IMR-90 (cell line): Measurements from ENCODE around the gene GHR. TPM values are rescaled to one million over a fixed set of nuclear protein-coding genes. Genes with fewer than 3 reads are reported as not detected.
A peak's percentile ranks its signal among the peaks of the same experiment; 100 is the strongest.

Experiments
- ATAC-seq: fragments of 200-7000 bp; cut with Tn5 transposase; 2 replicates; pipeline ENCODE4 v1.9.1; 2020; ENCODE audit warnings: low read depth, mild to moderate bottlenecking, moderate library complexity
- BruUV-seq: library from RNA; stranded (reverse); fragments of 400-500 nt; replicated peaks from 2 replicates; lab custom pipeline; 2021; lab: Mats Ljungman, UMichigan
- CTCF ChIA-PET: fragments of 300-600 bp; formaldehyde crosslinking; extraction: SDS; loops from one replicate; lab custom pipeline; 2021; ENCODE audit warnings: antibody characterized with exemption; lab: Yijun Ruan, JAX
- POLR2A ChIA-PET: fragments of 300-600 bp; sonication (Branson Sonifier 250); formaldehyde crosslinking; loops from one replicate; lab custom pipeline; 2022; ENCODE audit warnings: antibody characterized with exemption; ENCODE audit not compliant: unreplicated experiment; lab: Charles Lee
- DNase-seq: peaks from one replicate; pipeline ENCODE4 v3.0.0; 2013
- H2AFZ ChIP-seq: replicated peaks from 2 replicates; pipeline ENCODE3; 2013; ENCODE audit warnings: low read length, mild to moderate bottlenecking; ENCODE audit not compliant: poor library complexity
- H2AK5ac ChIP-seq: 2 replicates; pipeline ENCODE4 v1.6.1; 2013; ENCODE audit warnings: low read depth, low read length, inconsistent platforms
- H2AK9ac ChIP-seq: replicated peaks from 2 replicates; pipeline ENCODE3; 2013; ENCODE audit warnings: mild to moderate bottlenecking, low read depth, low read length, moderate library complexity; ENCODE audit not compliant: poor library complexity
- H2BK120ac ChIP-seq: 2 replicates; pipeline ENCODE4 v1.6.1; 2013; ENCODE audit warnings: low read depth, low read length, inconsistent platforms
- H2BK15ac ChIP-seq: 3 replicates; pipeline ENCODE4 v1.6.1; 2013; ENCODE audit warnings: low read depth, low read length, inconsistent platforms
- H2BK20ac ChIP-seq: 2 replicates; pipeline ENCODE4 v1.6.1; 2013; ENCODE audit warnings: low read depth, mild to moderate bottlenecking, inconsistent platforms, low read length, moderate library complexity
- H2BK5ac ChIP-seq: 2 replicates; pipeline ENCODE4 v1.6.1; 2013; ENCODE audit warnings: mild to moderate bottlenecking, low read depth, low read length, inconsistent platforms; ENCODE audit not compliant: poor library complexity, severe bottlenecking
- H3K14ac ChIP-seq: replicated peaks from 2 replicates; pipeline ENCODE4 v1.6.1; 2013; ENCODE audit warnings: low read depth, low read length, inconsistent platforms
- H3K18ac ChIP-seq: 2 replicates; pipeline ENCODE4 v1.6.1; 2013; ENCODE audit warnings: low read depth, low read length, control low read depth
- H3K23ac ChIP-seq: 2 replicates; pipeline ENCODE4 v1.6.1; 2013; ENCODE audit warnings: low read depth, low read length, inconsistent platforms
- H3K27ac ChIP-seq: 2 replicates; pipeline ENCODE4 v1.5.1; 2013; ENCODE audit warnings: mild to moderate bottlenecking, control low read depth, low read length; ENCODE audit not compliant: insufficient read depth
- H3K27me3 ChIP-seq: 2 replicates; pipeline ENCODE4 v1.6.1; 2013; ENCODE audit warnings: low read length; ENCODE audit not compliant: control insufficient read depth, insufficient read depth
- H3K36me3 ChIP-seq: 2 replicates; pipeline ENCODE4 v1.6.1; 2013; ENCODE audit warnings: low read length, mixed read lengths; ENCODE audit not compliant: control insufficient read depth, insufficient read depth
- H3K4ac ChIP-seq: 2 replicates; pipeline ENCODE4 v1.6.1; 2013; ENCODE audit warnings: low read depth, low read length, inconsistent platforms
- H3K4me1 ChIP-seq: 2 replicates; pipeline ENCODE4 v1.6.1; 2013; ENCODE audit warnings: low read length, mixed read lengths; ENCODE audit not compliant: control insufficient read depth, insufficient read depth
- H3K4me2 ChIP-seq: 2 replicates; pipeline ENCODE4 v1.6.1; 2013; ENCODE audit warnings: low read depth, mild to moderate bottlenecking, control low read depth, low read length, moderate library complexity
- H3K4me3 ChIP-seq: 2 replicates; pipeline ENCODE4 v1.5.1; 2013; ENCODE audit warnings: low read depth, mild to moderate bottlenecking, control low read depth, low read length, moderate library complexity; ENCODE audit not compliant: insufficient read depth
- H3K56ac ChIP-seq: 2 replicates; pipeline ENCODE4 v1.6.1; 2013; ENCODE audit warnings: low read length, inconsistent platforms; ENCODE audit not compliant: insufficient read depth; ENCODE audit errors: extremely low read depth
- H3K79me1 ChIP-seq, 2 experiments: 2 replicates each; pipeline ENCODE4 v1.6.1; 2013; ENCODE audit warnings: low read length in 2 of 2, inconsistent platforms in 1 of 2, low read depth in 1 of 2
- H3K9ac ChIP-seq: 2 replicates; pipeline ENCODE4 v1.6.1; 2013; ENCODE audit warnings: low read depth, low read length, control low read depth
- H3K9me1 ChIP-seq: 2 replicates; pipeline ENCODE4 v1.6.1; 2013; ENCODE audit warnings: low read length, inconsistent platforms; ENCODE audit not compliant: insufficient read depth
- H3K9me3 ChIP-seq: 2 replicates; pipeline ENCODE4 v1.6.1; 2013; ENCODE audit warnings: low read length; ENCODE audit not compliant: control insufficient read depth, insufficient read depth
- H4K20me1 ChIP-seq: 2 replicates; pipeline ENCODE4 v1.6.1; 2013; ENCODE audit warnings: low read length, inconsistent platforms; ENCODE audit not compliant: insufficient read depth
- H4K5ac ChIP-seq: 2 replicates; pipeline ENCODE4 v1.6.1; 2013; ENCODE audit warnings: mild to moderate bottlenecking, low read depth, low read length, control low read depth
- H4K8ac ChIP-seq, 2 experiments: 2 replicates each; pipeline ENCODE4 v1.6.1; 2013; ENCODE audit warnings: low read depth in 2 of 2, low read length in 2 of 2, control low read depth in 1 of 2, inconsistent platforms in 1 of 2
- H4K91ac ChIP-seq: 2 replicates; pipeline ENCODE4 v1.6.1; 2013; ENCODE audit warnings: low read depth, low read length, inconsistent platforms; ENCODE audit not compliant: insufficient read depth
- BHLHE40 ChIP-seq: fragments of 150-350 bp; IDR thresholded peaks from 2 replicates; pipeline ENCODE4 v1.6.1; 2016; ENCODE audit warnings: mild to moderate bottlenecking, low read depth, low read length
- CHD1 ChIP-seq: IDR thresholded peaks from 2 replicates; pipeline ENCODE4 v1.6.1; 2012; ENCODE audit warnings: low read depth, low read length, improper control_type of control experiment
- MAFK ChIP-seq: IDR thresholded peaks from 2 replicates; pipeline ENCODE4 v1.6.1; 2012; ENCODE audit warnings: low read depth, low read length, improper control_type of control experiment
- NFE2L2 ChIP-seq: fragments of 150-350 bp; IDR thresholded peaks from 2 replicates; pipeline ENCODE4 v1.6.1; 2016; ENCODE audit warnings: low read depth, mild to moderate bottlenecking, low read length
- POLR2A ChIP-seq: IDR thresholded peaks from 2 replicates; pipeline ENCODE4 v1.6.1; 2012; ENCODE audit warnings: mild to moderate bottlenecking, low read depth, low read length
- RAD21 ChIP-seq: IDR thresholded peaks from 2 replicates; pipeline ENCODE4 v1.6.1; 2012; ENCODE audit warnings: low read length, improper control_type of control experiment
- RCOR1 ChIP-seq: IDR thresholded peaks from 2 replicates; pipeline ENCODE4 v1.6.1; 2012; ENCODE audit warnings: mild to moderate bottlenecking, low read length, improper control_type of control experiment; ENCODE audit not compliant: insufficient replicate concordance
- WGBS, 2 experiments: methylation state at CpG; one replicate each; pipeline versions ENCODE4 v1.1.5 to v1.1.7; 2013; ENCODE audit warnings: missing lambda C conversion rate in 2 of 2; ENCODE audit not compliant: insufficient read length in 1 of 2; ENCODE audit errors: extremely low coverage in 2 of 2; 5-methylcytosine and 5-hydroxymethylcytosine counted together
- dilution Hi-C: fragments of 300-500 bp; cut with HindIII; formaldehyde crosslinking; loops from one replicate; pipeline ENCODE4 v1.14.3; 2018; ENCODE audit warnings: low sequenced_read_pairs; ENCODE audit not compliant: unreplicated experiment
- in situ Hi-C: fragments of 300-500 bp; cut with MboI; formaldehyde crosslinking; loops from 3 replicates; pipeline ENCODE4 v1.14.3; 2019; ENCODE audit warnings: low sequenced_read_pairs, inconsistent platforms, mixed read lengths
- intact Hi-C: fragments of 100-400 bp; cut with micrococcal nuclease; formaldehyde crosslinking; loops from 2 replicates; pipeline ENCODE4 v1.10.0; 2022
- polyA plus RNA-seq, 3 experiments: library from polyadenylated mRNA; depleted of rRNA; stranded (reverse); fragments of >200 nt; gene quantifications; 2 replicates each; pipeline ENCODE4 v1.2.3, GENCODE V29; 2012; ENCODE audit warnings: low replicate concordance in 1 of 3
- total RNA-seq: library from RNA; depleted of rRNA; stranded (reverse); fragments of >200 nt; gene quantifications from 2 replicates; pipeline ENCODE4 v1.2.3, GENCODE V29; 2012
- TF ChIP-seq, protein P1 (sequence below): conservative IDR thresholded peaks from 2 replicates; pipeline ENCODE4 v1.5.1; 2012; ENCODE audit warnings: mild to moderate bottlenecking, low read depth, low read length, improper control_type of control experiment

The GHR gene
- total and polyA plus RNA-seq, 2 of the 4 experiments (the other 2 are of a cell fraction): 0.36 to 1.1 TPM

DNA sequence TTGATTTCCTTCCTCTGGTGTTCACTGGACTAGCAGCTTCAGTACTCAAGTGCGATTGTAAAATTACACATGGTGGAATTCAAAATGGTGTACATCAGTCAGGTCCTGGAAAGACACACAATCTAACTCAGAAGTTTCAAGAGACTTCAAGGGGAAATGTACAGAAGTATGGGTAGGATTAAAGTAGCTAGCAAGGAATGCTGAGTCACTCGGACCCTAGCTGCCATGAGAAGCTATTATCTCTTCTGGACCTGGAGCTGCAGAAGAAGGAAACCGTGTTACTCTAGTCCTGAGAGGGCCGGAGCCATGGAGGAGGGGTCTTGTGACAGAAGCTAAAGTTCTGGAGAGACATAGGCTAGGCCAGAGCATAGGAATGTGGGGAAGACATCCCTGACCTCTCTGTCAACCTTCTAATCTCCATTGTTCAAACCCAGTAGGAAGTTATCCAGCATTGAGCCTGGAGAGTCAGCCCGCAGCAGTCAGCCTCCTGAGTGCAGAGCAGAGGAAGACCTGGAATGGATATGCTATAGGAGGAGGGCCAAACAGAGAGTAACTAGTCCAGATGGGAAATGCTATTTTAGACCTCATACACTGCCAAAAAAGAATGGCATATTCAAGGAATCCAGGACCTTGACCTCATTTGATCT is 84.3 kb downstream of the GHR start:
- H2BK20ac ChIP-seq: no peak overlapping the region
- H3K79me1 ChIP-seq: no peaks in the 10 kb centered on the region
- H3K4me2 ChIP-seq: no peak overlapping the region
- no peak overlapping the region for H3K27ac ChIP-seq
- H3K4me1 ChIP-seq: no peaks in the 10 kb centered on the region
- no peak overlapping the region for H4K5ac ChIP-seq
- dilution Hi-C loops (no loop called here), intact Hi-C loops (no loop called here), in situ Hi-C loops (no loop called here)
- ChIA-PET POLR2A (no interaction called here), CTCF (no interaction called here)
- no peak overlapping the region for H3K9ac ChIP-seq
- no peak overlapping the region for H2BK15ac ChIP-seq
- no TSS peak for BruUV-seq
- no peak overlapping the region for H3K56ac ChIP-seq
- no peak overlapping the region for H2AK9ac ChIP-seq
- H2BK5ac ChIP-seq: no peak overlapping the region
- no peaks in the 10 kb centered on the region for H3K9me3 ChIP-seq
- no peak overlapping the region for H3K14ac ChIP-seq
- no peak overlapping the region for H4K91ac ChIP-seq
- H2AK5ac ChIP-seq: no peak overlapping the region
- no peaks in the 10 kb centered on the region for H3K9me1 ChIP-seq
- no peak for ATAC-seq
- no peak overlapping the region for H2AFZ ChIP-seq
- H3K23ac ChIP-seq: no peak overlapping the region
- no peak overlapping the region for H2BK120ac ChIP-seq
- no peaks in the 10 kb centered on the region for H3K27me3 ChIP-seq
- WGBS, 2 experiments: no CpG with 5 or more reads among the region's 5 CpGs
- H3K4me3 ChIP-seq: no peak overlapping the region
- DNase-seq: no peak
- no peak overlapping the region for H4K8ac ChIP-seq
- H3K36me3 ChIP-seq: no peaks in the 10 kb centered on the region
- H3K4ac ChIP-seq: no peak overlapping the region
- H4K20me1 ChIP-seq: no peaks in the 10 kb centered on the region
- no peak overlapping the region for H3K18ac ChIP-seq
- TF ChIP-seq RAD21 (no peak), BHLHE40 (no peak), CHD1 (no peak), MAFK (no peak), RCOR1 (no peak), POLR2A (no peak), NFE2L2 (0 out of 2 replicates have a peak, but pooled peaks have one; percentile 5)
- TF ChIP-seq, protein P1, sequence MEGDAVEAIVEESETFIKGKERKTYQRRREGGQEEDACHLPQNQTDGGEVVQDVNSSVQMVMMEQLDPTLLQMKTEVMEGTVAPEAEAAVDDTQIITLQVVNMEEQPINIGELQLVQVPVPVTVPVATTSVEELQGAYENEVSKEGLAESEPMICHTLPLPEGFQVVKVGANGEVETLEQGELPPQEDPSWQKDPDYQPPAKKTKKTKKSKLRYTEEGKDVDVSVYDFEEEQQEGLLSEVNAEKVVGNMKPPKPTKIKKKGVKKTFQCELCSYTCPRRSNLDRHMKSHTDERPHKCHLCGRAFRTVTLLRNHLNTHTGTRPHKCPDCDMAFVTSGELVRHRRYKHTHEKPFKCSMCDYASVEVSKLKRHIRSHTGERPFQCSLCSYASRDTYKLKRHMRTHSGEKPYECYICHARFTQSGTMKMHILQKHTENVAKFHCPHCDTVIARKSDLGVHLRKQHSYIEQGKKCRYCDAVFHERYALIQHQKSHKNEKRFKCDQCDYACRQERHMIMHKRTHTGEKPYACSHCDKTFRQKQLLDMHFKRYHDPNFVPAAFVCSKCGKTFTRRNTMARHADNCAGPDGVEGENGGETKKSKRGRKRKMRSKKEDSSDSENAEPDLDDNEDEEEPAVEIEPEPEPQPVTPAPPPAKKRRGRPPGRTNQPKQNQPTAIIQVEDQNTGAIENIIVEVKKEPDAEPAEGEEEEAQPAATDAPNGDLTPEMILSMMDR: no peak
